CD4-positive, alpha-beta T cell treated with Interferon alpha-2 for 1 hour (primary cell): ENCODE results near the gene PC.

ENCODE experiments used
- DNase-seq, 2 donors: peaks; one replicate each; pipeline ENCODE4 v3.0.0-alpha.2; 2020 to 2022

Gene PC

GRCh38 chr11:66951135-66951534 lies 7.0 kb downstream of the PC start:
- no peak for DNase-seq

GRCh38 chr11:66950112-66950535 lies 8.1 kb downstream of the PC start:
- no peak for DNase-seq

GRCh38 chr11:66938582-66939135 lies 19.5 kb downstream of the PC start:
- no peak for DNase-seq

GRCh38 chr11:66937193-66937733 lies 20.9 kb downstream of the PC start:
- no peak for DNase-seq

GRCh38 chr11:66936311-66936711 lies 21.9 kb downstream of the PC start:
- no peak for DNase-seq

- DNase-seq: no peak
These were observed 23.0 kb downstream of the PC start for GRCh38 chr11:66934950-66935779.

GRCh38 chr11:66933531-66933930 lies 24.7 kb downstream of the PC start:
- DNase-seq: no peak

- DNase-seq: no peak
These were observed 25.6 kb downstream of the PC start for GRCh38 chr11:66932543-66932942.

GRCh38 chr11:66929753-66930152 lies 28.4 kb downstream of the PC start:
- DNase-seq: no peak

- no peak for DNase-seq
These were observed 33.9 kb downstream of the PC start for GRCh38 chr11:66924272-66924671.

- no peak for DNase-seq
These were observed 35.6 kb downstream of the PC start for GRCh38 chr11:66922551-66922950.

- no peak for DNase-seq
These were observed 37.0 kb downstream of the PC start for GRCh38 chr11:66920978-66921784.

- no peak for DNase-seq
These were observed 38.3 kb downstream of the PC start for GRCh38 chr11:66919923-66920322.

- DNase-seq: no peak
These were observed 39.4 kb downstream of the PC start for GRCh38 chr11:66918741-66919140.

- no peak for DNase-seq
These were observed 42.3 kb downstream of the PC start for GRCh38 chr11:66915866-66916265.

- no peak for DNase-seq
These were observed 42.9 kb downstream of the PC start for GRCh38 chr11:66915046-66915832.

GRCh38 chr11:66914505-66914904 lies 43.7 kb downstream of the PC start:
- DNase-seq: no peak

- no peak for DNase-seq
These were observed 45.3 kb downstream of the PC start for GRCh38 chr11:66912911-66913310.

GRCh38 chr11:66912361-66912760 lies 45.8 kb downstream of the PC start:
- no peak for DNase-seq

- no peak for DNase-seq
These were observed 47.5 kb downstream of the PC start for GRCh38 chr11:66910669-66911068.

GRCh38 chr11:66910016-66910415 lies 48.2 kb downstream of the PC start:
- DNase-seq: no peak

- no peak for DNase-seq
These were observed 49.0 kb downstream of the PC start for GRCh38 chr11:66909181-66909580.
